Measurements from ENCODE around the gene OR4N5.

OR4N5 gene

DNA sequence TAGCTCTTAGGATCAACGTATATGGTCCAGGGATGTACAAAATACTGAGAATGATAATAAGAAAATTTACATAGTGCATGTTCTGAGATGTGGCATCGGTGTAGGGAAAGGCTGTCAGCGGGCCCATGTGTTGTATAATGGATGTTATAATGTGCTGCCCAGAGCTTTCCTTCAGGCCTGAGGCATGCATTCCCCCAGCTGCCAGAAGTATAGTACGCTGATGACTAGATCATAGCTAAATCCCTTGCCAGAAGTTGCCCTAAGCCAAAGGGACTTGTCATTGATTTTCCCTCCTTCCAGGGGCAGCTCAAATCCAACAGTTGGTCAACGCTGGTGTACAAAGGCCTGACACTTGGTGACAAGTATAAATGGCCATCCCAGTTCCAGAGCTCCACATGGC, 45.6 kb downstream of the OR4N5 start:
- TF ChIP-seq PPARA (CRISPR knock-in tag; IDR thresholded peaks at IDR 0.05; ENCODE audit: borderline replicate concordance) = no peak
- no peak for TF ChIP-seq ZFP3 (CRISPR knock-in tag; IDR thresholded peaks at IDR 0.05)
- no peak for TF ChIP-seq BACH2 (CRISPR knock-in tag; IDR thresholded peaks at IDR 0.05; ENCODE audit: borderline replicate concordance)
- TF ChIP-seq TCF4 (CRISPR knock-in tag; IDR thresholded peaks at IDR 0.05; ENCODE audit: borderline replicate concordance) = no peak
- no peak for TF ChIP-seq GLIS3 (CRISPR knock-in tag; IDR thresholded peaks at IDR 0.05)
- TF ChIP-seq CSRNP3 (CRISPR knock-in tag; IDR thresholded peaks at IDR 0.05) = no peak
- ATAC-seq = no peak

GRCh38 chr14:20190596-20190995, 52.0 kb downstream of the OR4N5 start, which contains the start of gene OR11G2:
OR11G2 (plus strand) TSS chr14:20190896; CDS start chr14:20197438, 6,542 bp downstream.
- TF ChIP-seq ISL1 (CRISPR knock-in tag; IDR thresholded peaks at IDR 0.05) = no peak
- TF ChIP-seq ZNF70 (CRISPR knock-in tag; IDR thresholded peaks at IDR 0.05) = no peak
- TF ChIP-seq ZNF8 (CRISPR knock-in tag; IDR thresholded peaks at IDR 0.05) = no peak
- TF ChIP-seq ZFP30 (CRISPR knock-in tag; IDR thresholded peaks at IDR 0.05) = no peak
- TF ChIP-seq RARB (CRISPR knock-in tag; IDR thresholded peaks at IDR 0.05) = no peak
- TF ChIP-seq PPARA (CRISPR knock-in tag; IDR thresholded peaks at IDR 0.05; ENCODE audit: borderline replicate concordance) = no peak
- TF ChIP-seq CSRNP3 (CRISPR knock-in tag; IDR thresholded peaks at IDR 0.05) = no peak
- no peak for TF ChIP-seq CREB5 (CRISPR knock-in tag; IDR thresholded peaks at IDR 0.05; ENCODE audit: low read depth)
- TF ChIP-seq BACH2 (CRISPR knock-in tag; IDR thresholded peaks at IDR 0.05; ENCODE audit: borderline replicate concordance) = no peak
- no peak for TF ChIP-seq ZNF565 (CRISPR knock-in tag; conservative IDR thresholded peaks at IDR 0.05; ENCODE audit: low read depth)
- TF ChIP-seq, protein P1, sequence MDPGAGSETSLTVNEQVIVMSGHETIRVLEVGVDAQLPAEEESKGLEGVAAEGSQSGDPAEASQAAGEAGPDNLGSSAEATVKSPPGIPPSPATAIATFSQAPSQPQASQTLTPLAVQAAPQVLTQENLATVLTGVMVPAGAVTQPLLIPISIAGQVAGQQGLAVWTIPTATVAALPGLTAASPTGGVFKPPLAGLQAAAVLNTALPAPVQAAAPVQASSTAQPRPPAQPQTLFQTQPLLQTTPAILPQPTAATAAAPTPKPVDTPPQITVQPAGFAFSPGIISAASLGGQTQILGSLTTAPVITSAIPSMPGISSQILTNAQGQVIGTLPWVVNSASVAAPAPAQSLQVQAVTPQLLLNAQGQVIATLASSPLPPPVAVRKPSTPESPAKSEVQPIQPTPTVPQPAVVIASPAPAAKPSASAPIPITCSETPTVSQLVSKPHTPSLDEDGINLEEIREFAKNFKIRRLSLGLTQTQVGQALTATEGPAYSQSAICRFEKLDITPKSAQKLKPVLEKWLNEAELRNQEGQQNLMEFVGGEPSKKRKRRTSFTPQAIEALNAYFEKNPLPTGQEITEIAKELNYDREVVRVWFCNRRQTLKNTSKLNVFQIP (CRISPR knock-in tag; IDR thresholded peaks at IDR 0.05; ENCODE audit: borderline replicate concordance, low read depth) = no peak
- no peak for TF ChIP-seq TCF4 (CRISPR knock-in tag; IDR thresholded peaks at IDR 0.05; ENCODE audit: borderline replicate concordance)
- TF ChIP-seq TSHZ2 (CRISPR knock-in tag; IDR thresholded peaks at IDR 0.05) = no peak
- no peak for TF ChIP-seq SNAI2 (CRISPR knock-in tag; IDR thresholded peaks at IDR 0.05)
- no peak for TF ChIP-seq ESRRG (CRISPR knock-in tag; IDR thresholded peaks at IDR 0.05)
- TF ChIP-seq CSDC2 (CRISPR knock-in tag; IDR thresholded peaks at IDR 0.05) = no peak
- TF ChIP-seq ZFP3 (CRISPR knock-in tag; IDR thresholded peaks at IDR 0.05) = no peak
- TF ChIP-seq PATZ1 (CRISPR knock-in tag; IDR thresholded peaks at IDR 0.05; ENCODE audit: borderline replicate concordance) = no peak
- TF ChIP-seq OSR1 (CRISPR knock-in tag; IDR thresholded peaks at IDR 0.05) = no peak
- no peak for TF ChIP-seq TOX (CRISPR knock-in tag; IDR thresholded peaks at IDR 0.05; ENCODE audit: borderline replicate concordance)

More at GRCh38 chr14:20190596-20190995, 52.0 kb downstream of the OR4N5 start, which contains the start of gene OR11G2:
- ATAC-seq = no peak

Data from SK-N-SH treated with all-trans-retinoic acid at 6 μM for 48 hours (cell line).